Hypothalamus (tissue), 51 donors: Measurements from ENCODE around the gene GTSE1.
A peak's percentile ranks its signal among the peaks of the same experiment; 100 is the strongest.
"Not testable (repeated sequence)": the region's sequence is repeated elsewhere in the genome, so short reads cannot be mapped to it uniquely, and the experiment has no call there.

Experiments used
- DNase-seq, 51 donors: peaks; one replicate each; lab custom pipeline; 2025; lab: John Stamatoyannopoulos, UW

The GTSE1 gene, protein sequence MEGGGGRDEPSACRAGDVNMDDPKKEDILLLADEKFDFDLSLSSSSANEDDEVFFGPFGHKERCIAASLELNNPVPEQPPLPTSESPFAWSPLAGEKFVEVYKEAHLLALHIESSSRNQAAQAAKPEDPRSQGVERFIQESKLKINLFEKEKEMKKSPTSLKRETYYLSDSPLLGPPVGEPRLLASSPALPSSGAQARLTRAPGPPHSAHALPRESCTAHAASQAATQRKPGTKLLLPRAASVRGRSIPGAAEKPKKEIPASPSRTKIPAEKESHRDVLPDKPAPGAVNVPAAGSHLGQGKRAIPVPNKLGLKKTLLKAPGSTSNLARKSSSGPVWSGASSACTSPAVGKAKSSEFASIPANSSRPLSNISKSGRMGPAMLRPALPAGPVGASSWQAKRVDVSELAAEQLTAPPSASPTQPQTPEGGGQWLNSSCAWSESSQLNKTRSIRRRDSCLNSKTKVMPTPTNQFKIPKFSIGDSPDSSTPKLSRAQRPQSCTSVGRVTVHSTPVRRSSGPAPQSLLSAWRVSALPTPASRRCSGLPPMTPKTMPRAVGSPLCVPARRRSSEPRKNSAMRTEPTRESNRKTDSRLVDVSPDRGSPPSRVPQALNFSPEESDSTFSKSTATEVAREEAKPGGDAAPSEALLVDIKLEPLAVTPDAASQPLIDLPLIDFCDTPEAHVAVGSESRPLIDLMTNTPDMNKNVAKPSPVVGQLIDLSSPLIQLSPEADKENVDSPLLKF

DNA sequence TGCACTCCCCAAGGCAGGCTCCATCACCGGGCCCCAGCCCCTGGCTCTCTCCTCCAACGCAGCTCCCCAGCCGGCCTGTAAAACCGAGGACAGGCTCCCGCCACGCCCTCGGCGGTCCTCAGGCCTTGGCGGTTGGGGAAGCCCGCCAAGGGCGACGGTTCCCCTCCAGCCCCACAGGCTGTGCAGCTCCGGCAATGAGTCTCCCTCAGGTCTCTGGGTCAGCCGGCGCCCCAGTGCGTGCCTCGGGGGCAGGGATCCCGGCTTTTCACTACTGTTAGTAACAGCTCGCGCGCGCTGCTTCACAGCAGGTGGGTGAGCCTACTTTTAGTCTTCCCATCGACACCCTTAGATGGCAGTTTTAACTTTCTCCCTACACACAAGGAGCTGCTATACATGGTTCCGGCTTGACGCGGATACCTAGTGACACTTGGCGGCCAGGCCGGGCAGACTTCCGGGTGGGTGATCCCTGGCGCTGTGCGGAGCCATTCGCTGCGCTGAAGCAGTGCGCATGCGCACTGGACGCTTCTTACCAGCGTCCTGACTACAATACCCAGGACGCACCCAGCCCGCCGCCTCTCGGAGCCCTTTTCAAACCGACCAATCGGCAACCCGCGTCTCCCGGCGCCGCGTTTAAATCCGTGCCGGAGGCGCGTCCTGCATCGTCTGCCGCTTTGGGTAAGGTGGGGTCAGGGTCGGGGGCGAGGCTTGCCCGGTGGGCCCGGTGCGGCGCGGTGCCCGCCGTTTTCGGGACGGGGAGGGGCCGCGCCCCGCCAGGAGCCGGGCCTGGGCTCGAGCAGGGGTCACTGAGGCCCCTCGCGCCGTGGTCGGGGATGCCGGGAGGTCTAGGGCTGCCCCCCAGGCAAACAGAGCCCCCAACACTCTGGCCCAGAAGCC, at the start of gene GTSE1:
Gene GTSE1, plus strand, starts transcription at position 614 of the 894 bp plus-strand sequence. CDS start 531 bp downstream, outside the sequence.
- DNase-seq: peak; percentile 48 to 98 (median 95)

DNA sequence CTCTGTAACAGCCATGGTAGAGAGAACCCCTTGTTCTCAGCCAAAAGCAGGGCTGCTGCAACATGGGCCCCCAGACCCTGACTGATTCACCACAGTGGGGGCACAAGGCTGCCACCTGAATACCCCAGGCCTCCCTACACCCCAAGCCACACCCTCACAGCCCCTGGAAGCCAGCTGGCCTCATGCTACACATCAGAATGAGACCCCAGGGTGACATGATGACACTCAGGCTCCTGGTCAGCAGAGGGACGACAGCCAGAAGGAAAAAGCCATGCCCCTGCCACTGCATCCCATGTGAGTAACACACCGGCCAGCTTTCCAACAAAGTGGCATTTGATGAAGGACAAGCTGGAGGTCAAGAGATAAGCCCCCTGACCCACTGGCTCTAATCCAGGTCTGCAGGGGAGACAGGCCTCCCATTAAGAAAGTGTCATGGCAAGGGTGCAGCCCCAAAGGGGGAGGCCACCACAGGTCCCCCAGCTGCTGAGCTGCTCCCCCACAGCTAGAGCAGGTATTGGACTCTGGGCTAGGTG, 49.2 kb upstream of the GTSE1 start:
- no peak for DNase-seq

DNA sequence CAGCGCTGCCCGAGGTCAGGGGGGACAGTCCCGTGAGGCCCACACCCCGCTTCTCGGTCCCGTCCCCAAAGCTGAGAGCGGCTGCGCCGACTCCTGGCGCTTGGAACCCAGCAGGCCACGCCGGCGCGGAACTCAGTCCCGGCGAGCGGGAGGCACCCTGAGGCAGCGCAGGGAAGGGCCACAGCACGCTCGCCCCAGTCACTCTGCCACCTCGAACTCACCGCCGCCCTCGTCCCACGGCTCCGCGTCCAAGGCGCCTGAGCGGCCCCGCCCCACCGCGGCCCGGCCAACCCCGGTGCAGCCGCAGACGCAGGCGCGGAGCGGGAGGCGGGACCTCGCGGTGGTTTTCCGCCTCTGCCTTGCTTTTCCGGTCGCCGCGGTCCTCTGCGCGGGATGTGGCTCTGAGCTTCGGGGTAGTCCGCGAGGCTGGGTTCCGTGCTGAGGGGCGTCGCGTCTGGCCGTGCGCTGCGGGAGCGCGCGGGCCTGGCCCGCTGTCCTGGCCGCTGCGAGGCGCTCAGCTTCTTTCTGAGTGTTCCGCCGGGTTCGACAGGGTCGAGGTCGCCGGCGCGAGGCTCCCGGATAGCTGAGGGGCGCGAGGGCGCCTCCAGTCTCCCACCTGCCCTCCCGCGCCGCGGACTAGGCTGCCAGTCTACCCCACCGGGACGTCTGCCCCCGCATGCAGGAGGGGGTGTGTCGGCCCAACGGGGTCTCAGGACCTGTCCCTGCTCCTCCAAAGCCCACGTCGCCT, 46.5 kb upstream of the GTSE1 start, which contains the start of gene CDPF1:
Gene CDPF1, minus strand, starts transcription at position 259 of the 748 bp plus-strand sequence. CDS start 2,009 bp downstream, outside the sequence.
- peak; percentile 27 to 95 (median 83) for DNase-seq

DNA sequence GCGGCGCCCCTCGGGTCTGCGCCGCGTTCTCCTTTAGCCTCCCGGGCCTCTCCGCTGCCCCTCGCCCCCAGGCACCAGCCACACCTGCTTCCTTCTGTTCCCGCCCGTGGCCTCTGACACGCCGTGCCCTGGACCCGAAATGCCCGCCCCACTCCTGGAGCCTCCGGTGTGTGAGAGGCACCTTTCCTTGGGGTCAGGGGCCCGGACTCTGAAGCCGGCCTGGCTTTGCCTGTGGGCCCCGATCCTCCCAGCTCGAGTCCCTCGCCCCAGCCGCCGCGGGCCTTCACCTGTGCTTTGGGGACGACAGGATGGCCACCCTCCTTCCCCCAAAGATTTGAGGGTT, 45.9 kb upstream of the GTSE1 start:
- DNase-seq: no peak

DNA sequence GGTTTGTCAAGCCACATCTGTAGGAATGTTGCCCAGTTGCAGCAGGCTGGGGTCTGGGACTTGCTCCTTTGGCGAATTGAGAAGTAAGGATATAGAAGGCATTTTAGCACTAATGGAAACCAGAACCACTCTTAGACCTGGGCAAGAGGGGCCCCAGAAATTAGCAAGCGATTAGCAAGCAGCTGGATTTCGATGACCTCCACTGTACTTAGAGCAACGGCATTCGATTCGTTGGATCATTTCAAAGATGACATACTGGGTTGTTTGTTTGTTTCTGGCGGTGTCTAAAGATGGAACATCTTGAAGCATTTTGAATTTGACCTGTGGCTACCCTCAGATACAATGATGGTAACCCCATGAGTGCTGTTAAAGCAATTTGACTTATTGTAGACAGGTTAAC, 45.4 kb upstream of the GTSE1 start:
- DNase-seq: no peak

DNA sequence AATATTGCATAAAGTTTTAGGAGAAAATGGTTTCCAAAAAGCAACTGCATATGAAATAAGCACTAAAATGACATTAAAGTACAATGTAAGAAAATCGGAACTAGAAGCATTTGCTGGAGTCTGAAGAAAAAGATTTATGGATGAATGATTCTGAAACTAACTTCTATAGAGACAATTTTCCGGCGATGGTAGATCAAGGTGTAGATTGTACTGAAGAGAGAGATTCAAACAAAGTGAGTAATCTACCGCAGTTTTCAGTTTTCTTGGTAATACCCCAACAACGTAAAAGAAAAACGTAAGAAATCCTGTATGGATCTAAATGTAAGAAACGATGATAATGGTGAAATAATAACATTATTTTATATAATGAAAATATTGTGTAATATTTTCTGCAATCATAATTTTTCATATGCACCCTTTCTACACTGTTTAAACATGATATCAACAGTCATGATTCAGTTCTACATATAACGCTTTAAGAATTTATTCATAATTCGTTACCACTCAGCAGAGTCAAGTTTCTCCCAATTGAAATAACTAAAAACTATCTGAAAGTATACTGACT, 44.8 kb upstream of the GTSE1 start:
- DNase-seq: no peak

DNA sequence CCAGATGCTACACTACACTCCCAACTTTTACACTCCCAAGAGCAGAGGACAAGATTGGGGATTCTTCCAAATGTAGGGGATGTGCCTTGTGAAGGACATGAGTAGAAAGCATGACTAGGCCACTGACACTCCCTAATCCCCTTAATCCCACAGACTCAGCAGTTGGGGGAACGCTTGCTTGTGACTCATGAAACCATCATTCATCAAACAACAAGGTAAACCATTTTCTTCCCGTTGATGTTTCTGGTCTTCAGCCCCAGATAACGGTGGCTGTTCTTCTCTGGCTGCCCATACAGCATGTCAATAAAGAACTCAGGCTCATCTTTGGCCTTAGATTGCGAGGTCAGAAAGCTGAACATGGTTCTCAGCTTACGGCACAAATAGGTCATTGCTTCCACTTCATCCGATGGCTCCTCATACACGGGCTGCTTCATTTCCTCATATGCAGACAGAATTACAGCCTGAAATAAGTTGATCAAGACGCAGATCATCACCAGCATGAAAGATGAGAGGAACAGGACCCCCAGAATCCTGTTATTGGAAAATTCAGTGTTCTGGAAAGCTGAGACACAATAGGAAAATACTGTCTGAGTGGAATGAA, 40.2 kb upstream of the GTSE1 start:
- no peak for DNase-seq

DNA sequence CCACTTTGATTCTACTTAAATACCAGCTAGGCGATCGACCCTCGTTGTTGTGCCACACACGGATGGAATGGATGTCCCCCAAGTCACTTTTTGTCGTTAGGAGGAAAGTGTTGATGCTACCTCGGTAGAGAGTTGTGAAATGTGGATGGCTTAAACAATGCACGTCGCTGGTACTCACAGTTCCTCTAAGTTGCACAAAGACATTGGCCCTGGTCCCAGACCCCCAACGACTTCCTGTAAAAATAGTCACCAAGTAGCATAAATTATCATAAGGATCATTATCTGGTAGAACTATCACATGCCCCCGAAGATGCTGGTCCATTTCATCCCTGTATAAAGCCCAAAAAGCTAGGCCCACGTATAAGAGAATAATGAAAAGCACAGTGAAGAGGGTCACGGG, 37.3 kb upstream of the GTSE1 start:
- no peak for DNase-seq

DNA sequence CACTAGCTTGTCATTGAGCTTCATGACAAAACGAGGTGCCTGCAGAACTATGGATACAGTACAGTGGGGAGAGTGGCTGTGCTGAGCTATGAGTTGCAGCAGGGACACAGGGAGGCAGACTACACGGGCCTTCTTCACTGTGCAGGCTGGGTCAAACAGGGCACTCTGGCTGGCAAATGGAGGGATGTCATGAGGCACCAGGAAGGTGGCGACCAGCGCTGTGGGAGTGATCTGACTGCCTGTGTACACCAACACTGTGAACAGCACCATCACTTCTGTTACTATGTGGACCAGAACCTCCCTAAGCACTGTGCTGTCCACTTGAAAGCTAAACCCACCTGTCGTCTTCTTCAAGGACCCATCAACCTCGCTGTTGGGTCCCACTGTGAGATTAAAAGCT, 36.6 kb upstream of the GTSE1 start:
- no peak for DNase-seq

DNA sequence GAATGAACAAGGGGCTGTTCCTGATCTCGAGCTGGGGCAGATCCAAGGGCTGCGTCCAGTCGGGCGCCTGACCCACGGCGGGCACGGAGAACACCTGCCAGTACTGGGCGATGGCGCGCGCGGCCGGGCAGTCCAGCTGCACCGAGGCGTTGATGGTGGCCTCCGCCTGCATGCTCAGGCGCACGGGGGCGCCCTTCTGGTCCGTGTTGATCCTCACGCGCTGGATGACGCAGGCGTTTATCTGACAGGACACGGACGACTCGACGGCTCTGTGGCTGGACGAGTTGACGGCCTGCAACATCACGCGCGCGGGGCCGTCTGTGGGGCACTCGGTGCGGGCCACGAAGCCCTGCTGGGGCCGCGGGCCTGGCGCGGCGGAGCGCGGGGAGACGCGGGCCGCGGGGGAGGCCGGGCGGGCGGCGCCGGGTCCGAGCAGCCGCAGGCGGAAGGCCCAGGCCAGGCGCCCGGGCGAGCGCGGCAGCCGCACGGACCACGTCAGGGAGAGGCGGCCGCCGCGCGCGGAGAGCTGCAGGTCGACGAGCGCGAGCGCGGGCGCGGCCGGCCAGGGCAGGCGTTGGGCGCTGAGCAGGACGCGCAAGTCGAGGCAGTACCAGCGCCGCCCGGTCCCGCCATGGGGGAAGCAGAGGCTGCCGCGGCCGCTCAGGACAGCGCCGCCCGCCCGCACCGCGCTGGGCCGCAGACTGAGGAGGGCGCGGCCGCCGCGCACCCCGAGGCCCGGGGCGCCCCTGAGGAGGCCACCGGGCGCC, 34.0 kb upstream of the GTSE1 start:
- peak in 18 of 51 donors; percentile 4 to 55 (median 25) for DNase-seq

DNA sequence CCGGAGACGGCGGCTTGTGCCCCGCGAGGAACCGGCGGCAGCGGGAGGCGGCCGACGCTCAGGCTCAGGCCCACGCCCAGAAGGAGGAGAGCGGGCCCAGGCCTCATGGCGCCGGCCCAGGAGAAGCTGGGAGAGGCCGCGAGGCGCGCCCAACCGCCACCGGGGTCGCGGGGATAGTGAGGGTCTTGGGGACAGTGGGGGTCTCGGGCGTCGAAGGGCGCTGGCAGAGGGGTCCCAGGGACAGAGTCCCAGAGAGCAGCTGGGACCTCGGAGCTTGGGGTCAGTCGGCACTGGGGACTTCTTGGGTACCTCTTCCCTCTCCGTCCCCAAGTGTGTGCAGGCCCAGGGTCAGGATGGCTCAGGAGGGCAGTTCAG, 33.5 kb upstream of the GTSE1 start, which contains the start of gene PKDREJ:
Gene PKDREJ, minus strand, starts transcription at position 128 of the 375 bp plus-strand sequence. Its CDS starts 21 bp downstream, at position 107.
- no peak for DNase-seq

DNA sequence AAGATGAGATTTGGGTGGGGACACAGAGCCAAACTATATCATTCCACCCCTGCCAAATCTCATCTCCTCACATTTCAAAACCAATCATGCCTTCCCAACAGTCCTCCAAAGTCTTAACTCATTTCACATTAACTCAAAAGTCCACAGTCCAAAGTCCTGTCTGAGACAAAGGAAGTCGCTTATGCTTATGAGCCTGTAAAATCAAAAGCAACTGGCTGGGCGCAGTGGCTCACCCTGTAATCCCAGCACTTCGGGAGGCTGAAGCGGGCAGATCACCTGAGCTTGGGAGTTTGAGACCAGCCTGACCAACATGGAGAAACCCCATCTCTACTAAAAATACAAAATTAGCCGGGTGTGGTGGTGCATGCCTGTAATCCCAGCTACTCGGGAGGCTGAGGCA, 32.1 kb upstream of the GTSE1 start:
- DNase-seq: not testable (repeated sequence)

DNA sequence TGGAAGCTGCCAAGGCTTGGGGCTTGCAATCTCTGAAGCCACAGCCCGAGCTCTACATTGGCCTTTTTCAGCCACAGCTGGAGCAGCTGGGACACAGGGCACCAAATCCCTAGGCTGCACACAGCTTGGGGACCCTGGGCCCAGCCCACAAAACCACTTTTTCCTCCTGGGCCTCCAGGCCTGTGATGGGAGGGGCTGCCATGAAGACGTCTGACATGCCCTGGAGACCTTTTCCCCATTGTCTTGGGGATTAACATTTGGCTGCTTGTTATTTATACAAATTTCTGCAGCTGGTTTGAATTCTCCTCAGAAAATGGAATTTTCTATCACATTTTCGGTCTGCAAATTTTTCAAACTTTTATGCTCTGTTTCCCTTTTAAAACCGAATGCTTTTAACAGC, 31.0 kb upstream of the GTSE1 start:
- not testable (repeated sequence) for DNase-seq

DNA sequence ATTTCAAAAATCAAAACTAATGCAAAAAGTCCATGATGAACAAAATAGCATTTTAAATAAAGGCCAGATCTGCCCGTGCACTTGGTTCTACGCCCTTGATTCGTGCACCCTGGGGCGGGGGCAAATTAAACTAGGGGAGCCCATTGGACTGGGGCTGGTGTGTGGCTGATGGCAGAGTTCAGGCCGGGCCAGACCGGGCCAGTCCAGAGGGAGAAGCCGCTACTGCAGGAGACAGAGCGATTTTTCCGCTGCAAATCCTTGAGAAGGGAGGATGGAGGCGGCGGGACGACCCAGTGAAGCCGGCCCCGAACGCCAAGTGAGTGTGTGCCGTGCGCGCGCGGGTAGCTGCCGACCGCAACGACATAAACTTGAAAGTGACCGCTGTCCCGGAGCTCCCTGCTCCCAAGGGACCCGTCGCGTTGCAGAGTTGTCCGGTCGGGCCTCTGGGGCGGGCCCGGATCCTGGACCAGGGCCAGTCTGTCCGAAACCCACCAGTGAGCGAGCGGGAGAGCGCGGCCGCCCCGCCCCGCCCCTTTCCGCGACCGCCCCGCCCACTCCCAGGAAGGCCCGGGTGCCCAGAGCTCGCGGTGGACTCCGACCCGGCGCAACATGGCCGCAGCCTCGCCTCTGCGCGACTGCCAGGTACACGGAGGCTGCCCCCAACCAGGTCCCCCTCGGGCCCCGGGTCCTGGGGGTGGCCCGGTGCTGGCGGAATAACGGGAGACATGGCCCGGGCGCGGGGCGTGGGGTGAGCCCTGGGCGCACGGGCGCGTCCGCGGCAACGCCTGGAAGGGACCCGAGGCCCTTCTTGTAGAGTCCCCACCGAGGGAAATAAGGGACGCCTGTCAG, 29.0 kb upstream of the GTSE1 start, which contains the start of gene TTC38:
Gene TTC38, plus strand, starts transcription at position 578 of the 849 bp plus-strand sequence. Its CDS starts 32 bp downstream, at position 610.
- DNase-seq: peak in 50 of 51 donors; percentile 31 to 95 (median 79)

DNA sequence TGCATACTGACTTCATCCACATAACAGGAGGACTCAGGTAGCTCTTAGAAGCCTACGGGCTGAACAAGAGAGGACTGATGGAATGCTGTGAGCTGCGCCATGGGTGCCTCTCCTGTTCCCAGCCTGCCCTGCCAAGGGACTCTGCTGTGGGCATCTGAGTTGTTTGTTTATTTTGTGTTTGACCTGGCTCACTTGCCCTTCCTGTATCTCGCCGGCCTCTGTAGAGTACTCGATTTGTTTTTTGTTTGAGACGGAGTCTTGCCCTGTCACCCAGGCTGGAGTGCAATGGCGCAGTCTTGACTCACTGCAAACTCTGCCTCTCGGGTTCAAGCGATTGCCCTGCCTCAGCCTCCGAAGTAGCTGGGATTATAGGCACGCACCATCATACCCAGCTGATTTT, 27.1 kb upstream of the GTSE1 start:
- no peak for DNase-seq

DNA sequence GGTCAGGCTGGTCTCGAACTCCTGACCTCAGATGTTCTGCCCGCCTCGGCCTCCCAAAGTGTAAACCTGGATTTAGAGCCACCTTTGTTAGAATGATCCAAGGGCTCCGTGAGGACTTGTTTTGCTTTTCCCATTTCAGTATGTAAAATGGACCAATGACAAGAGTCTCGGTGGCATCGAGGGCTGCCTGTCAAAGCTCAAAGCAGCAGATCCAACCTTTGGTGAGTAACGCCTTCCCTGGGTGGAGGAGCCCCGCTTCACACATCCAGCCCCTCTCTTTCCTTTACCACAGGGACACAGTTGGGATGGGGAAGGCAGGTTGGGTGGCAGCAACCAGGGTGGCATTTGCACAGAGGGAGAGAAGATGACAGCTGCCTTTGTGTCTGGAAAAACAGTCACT, 24.5 kb upstream of the GTSE1 start:
- DNase-seq: no peak

DNA sequence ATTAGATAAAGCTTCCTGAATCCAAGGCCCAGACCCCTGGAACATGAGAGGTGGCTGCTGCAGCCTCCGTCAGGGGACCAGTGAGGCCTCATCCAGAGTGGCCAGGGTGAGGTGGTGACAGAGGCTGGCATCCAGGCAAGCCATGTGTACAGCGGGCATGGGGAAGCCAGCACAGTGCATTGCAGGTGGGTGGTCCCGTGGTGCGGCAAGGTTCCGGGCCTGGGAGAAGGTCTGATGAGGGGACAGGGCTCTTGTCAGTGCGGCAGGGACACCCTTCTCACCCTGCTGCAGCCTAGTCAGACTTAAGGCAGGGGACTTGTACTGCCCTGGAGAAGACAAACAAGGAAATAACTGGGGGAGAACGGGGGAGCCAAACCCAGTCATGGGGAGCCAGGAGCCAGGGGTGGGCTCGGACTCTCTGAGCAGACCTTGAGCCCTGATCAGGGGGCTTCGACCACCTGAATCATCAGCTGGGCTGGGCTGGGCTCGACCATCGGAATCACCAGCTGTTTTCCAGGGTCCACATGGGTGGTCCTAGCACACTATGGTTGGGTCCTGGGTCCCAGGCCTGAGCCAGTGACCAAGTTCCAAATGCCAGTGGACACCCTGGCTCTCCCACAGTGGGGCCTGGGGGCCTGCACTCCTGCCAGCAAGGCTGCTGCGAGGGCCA, 23.8 kb upstream of the GTSE1 start:
- no peak for DNase-seq
